Activated naive CD4-positive, alpha-beta T cell treated with anti-CD3 and anti-CD28 coated beads for 36 hours (primary cell): ENCODE results near the gene FICD. TPM values are rescaled to one million over a fixed set of nuclear protein-coding genes. Genes with fewer than 3 reads are reported as not detected.
"Not testable (repeated sequence)": the region's sequence is repeated elsewhere in the genome, so short reads cannot be mapped to it uniquely, and the experiment has no call there.

Experiments used
- CTCF ChIA-PET: fragments of 350-600 bp; sonication (Branson Sonifier 250); formaldehyde crosslinking; loops from one replicate; lab custom pipeline; 2021; ENCODE audit warnings: antibody characterized with exemption; lab: Charles Lee
- DNase-seq: peaks from one replicate; pipeline ENCODE4 v3.0.0-alpha.2; 2020
- H3K27ac Mint-ChIP-seq: one replicate; pipeline ENCODE4 v1.8.0; 2021; ENCODE audit warnings: mild to moderate bottlenecking, mixed read lengths
- H3K27me3 Mint-ChIP-seq: one replicate; pipeline ENCODE4 v1.8.0; 2021; ENCODE audit warnings: low read depth, mixed read lengths
- H3K36me3 Mint-ChIP-seq: one replicate; pipeline ENCODE4 v1.8.0; 2021; ENCODE audit warnings: low read depth, mixed read lengths
- H3K4me1 Mint-ChIP-seq: one replicate; pipeline ENCODE4 v1.8.0; 2021; ENCODE audit warnings: low read depth, mixed read lengths
- H3K4me3 Mint-ChIP-seq: one replicate; pipeline ENCODE4 v1.8.0; 2021; ENCODE audit warnings: mild to moderate bottlenecking, moderate library complexity, mixed read lengths
- H3K9me3 Mint-ChIP-seq: one replicate; pipeline ENCODE4 v1.8.0; 2021; ENCODE audit warnings: mixed read lengths
- intact Hi-C: fragments of 100-400 bp; cut with micrococcal nuclease; formaldehyde crosslinking; loops from one replicate; pipeline ENCODE4 v1.15.1; 2023
- total RNA-seq, 2 experiments: library from RNA; stranded (reverse); gene quantifications; one replicate each; pipeline ENCODE4 v1.2.3, GENCODE V29; 2021

Gene FICD
- total RNA-seq, 2 experiments from 2014 or later, result 3.4 to 3.7 TPM

DNA sequence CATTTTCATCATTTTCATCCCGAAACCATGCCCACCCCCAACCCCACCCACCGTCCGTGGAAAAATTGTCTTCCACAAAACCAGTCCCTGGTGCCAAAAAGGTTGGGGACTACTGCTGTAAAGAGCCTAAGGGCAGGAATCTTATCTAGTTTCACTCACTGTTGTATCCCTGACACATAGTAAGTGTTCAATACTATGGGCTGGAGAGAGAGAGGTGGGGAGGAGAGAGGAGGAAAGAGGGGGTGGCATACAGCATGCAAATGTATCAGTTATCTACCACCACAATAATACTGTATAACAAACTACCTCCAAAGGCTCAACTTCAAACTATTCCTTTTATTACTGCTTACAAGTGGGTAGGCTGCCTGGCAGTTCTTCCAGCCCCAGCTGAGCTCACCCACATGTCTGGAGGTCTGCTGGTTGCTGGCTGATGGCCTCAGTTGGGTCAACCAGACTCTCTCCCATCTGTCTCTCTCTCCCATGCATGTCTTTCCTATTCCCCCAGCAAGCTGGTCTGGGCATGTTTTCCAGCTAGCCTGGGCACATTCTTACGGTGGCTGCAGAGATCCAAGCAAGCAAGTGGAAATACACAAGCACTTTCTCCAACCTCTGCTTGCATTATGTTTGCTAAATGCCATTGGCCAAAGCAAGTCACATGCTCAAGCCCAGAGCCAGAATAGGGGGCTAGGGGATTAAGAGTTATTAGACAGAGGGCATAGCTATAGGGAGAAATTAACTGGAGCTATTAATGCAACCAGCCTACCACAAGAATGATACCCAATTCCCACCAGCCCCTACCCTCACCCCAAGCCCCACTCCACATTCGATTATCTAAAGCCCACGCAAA, 31.6 kb upstream of the FICD start:
- H3K36me3 Mint-ChIP-seq, result no peaks in the 10 kb centered on the region
- intact Hi-C loops, result no loop called here
- CTCF ChIA-PET, result interaction anchor here (0.5 to 1.8 kb wide), 2 partner anchors 12 to 554 kb away, joined by 4 to 6 read pairs; no protein-coding TSS in a partner anchor

DNA sequence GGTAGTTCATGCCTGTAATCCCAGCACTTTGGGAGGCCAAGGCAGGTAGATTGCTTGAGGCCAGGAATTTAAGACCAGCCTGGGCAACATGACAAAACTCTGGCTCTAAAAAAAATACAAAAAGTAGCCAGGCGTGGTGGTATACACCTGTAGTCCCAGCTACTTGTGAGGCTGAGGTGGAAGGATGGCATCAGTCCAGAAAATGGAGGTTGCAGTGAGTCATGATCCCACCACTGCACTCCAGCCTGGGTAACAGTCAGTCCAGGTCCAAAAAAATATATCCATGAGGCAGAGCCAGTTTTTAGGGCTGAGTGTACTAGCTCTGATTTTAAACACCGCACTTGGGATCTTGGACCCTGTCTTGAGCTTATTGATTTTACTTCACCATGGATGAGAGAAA, 30.6 kb upstream of the FICD start:
- Mint-ChIP-seq H3K36me3 (no peaks in the 10 kb centered on the region), H3K27me3 (peaks cover 17% of the 10 kb centered on the region), H3K9me3 (peaks cover 5% of the 10 kb centered on the region), H3K27ac (no peak overlapping the region), H3K4me3 (no peak overlapping the region), H3K4me1 (no peaks in the 10 kb centered on the region)
- CTCF ChIA-PET, result interaction anchor here (1.8 kb wide), 1 partner anchor 11 kb away, joined by 6 read pairs; no protein-coding TSS in a partner anchor
- DNase-seq, result no peak
- intact Hi-C loops, result no loop called here

More for the DNA sequence above, 31.6 kb upstream of the FICD start:
- Mint-ChIP-seq H3K27me3 (peaks cover 15% of the 10 kb centered on the region), H3K27ac (no peak overlapping the region), H3K9me3 (peaks cover 5% of the 10 kb centered on the region), H3K4me3 (no peak overlapping the region), H3K4me1 (no peaks in the 10 kb centered on the region)
- no peak for DNase-seq

GRCh38 chr12:108484845-108485244, 30.2 kb upstream of the FICD start:
- H3K4me3 Mint-ChIP-seq, result no peak overlapping the region
- CTCF ChIA-PET, result interaction anchor here (1.8 kb wide), 1 partner anchor 10 kb away, joined by 6 read pairs; no protein-coding TSS in a partner anchor
- no peaks in the 10 kb centered on the region for H3K36me3 Mint-ChIP-seq
- no peak overlapping the region for H3K27ac Mint-ChIP-seq
- intact Hi-C loops, result no loop called here
- peaks cover 17% of the 10 kb centered on the region for H3K27me3 Mint-ChIP-seq
- H3K4me1 Mint-ChIP-seq, result no peaks in the 10 kb centered on the region
- no peak for DNase-seq
- H3K9me3 Mint-ChIP-seq, result peaks cover 5% of the 10 kb centered on the region

GRCh38 chr12:108485371-108485770, 29.7 kb upstream of the FICD start:
- H3K4me3 Mint-ChIP-seq, CTCF ChIA-PET, H3K9me3 Mint-ChIP-seq, DNase-seq, H3K27ac Mint-ChIP-seq, H3K4me1 Mint-ChIP-seq, intact Hi-C loops, H3K36me3 Mint-ChIP-seq: not testable (repeated sequence)
- peaks cover 17% of the 10 kb centered on the region for H3K27me3 Mint-ChIP-seq

DNA sequence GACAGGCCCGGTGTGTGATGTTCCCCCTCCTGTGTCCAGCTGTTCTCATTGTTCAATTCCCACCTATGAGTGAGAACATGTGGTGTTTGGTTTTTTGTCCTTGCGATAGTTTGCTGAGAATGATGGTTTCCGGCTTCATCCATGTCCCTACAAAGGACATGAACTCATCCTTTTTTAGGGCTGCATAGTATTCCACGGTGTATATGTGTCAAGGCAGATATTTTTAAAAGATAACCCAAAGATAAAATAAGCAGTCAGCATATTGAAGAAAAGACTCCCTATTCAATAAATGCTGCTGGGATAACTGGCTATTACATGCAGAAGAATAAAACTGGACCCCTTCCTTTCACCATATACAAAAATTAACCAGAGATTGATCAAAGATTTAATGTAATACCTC, 28.0 kb upstream of the FICD start:
- H3K27ac Mint-ChIP-seq, H3K9me3 Mint-ChIP-seq, H3K4me1 Mint-ChIP-seq, H3K36me3 Mint-ChIP-seq, DNase-seq, CTCF ChIA-PET, intact Hi-C loops, H3K4me3 Mint-ChIP-seq: not testable (repeated sequence)
- H3K27me3 Mint-ChIP-seq, result peaks cover 11% of the 10 kb centered on the region

- CTCF ChIA-PET, result interaction anchor here (0.7 kb wide), 1 partner anchor 21 kb away, joined by 4 read pairs; no protein-coding TSS in a partner anchor
- Mint-ChIP-seq H3K4me3 (no peak overlapping the region), H3K4me1 (no peaks in the 10 kb centered on the region), H3K36me3 (no peaks in the 10 kb centered on the region), H3K27me3 (peaks cover 23% of the 10 kb centered on the region), H3K27ac (no peak overlapping the region), H3K9me3 (peaks cover 5% of the 10 kb centered on the region)
- DNase-seq, result no peak
- intact Hi-C loops, result no loop called here
Observed at GRCh38 chr12:108491256-108491655, 23.8 kb upstream of the FICD start.

GRCh38 chr12:108495054-108495453, 20.0 kb upstream of the FICD start:
- Mint-ChIP-seq H3K4me3 (no peak overlapping the region), H3K27ac (no peak overlapping the region), H3K36me3 (no peaks in the 10 kb centered on the region), H3K4me1 (no peaks in the 10 kb centered on the region), H3K27me3 (peaks cover 23% of the 10 kb centered on the region), H3K9me3 (no peaks in the 10 kb centered on the region)
- peak; percentile 38 for DNase-seq
- intact Hi-C loops, result no loop called here
- CTCF ChIA-PET, result interaction anchor here (1.6 kb wide), 1 partner anchor 11 kb away, joined by 6 read pairs; no protein-coding TSS in a partner anchor

GRCh38 chr12:108495823-108496579, 19.1 kb upstream of the FICD start:
- H3K4me3 Mint-ChIP-seq, result no peak overlapping the region
- no peak overlapping the region for H3K27ac Mint-ChIP-seq
- peaks cover 23% of the 10 kb centered on the region for H3K27me3 Mint-ChIP-seq
- H3K36me3 Mint-ChIP-seq, result no peaks in the 10 kb centered on the region
- no peaks in the 10 kb centered on the region for H3K4me1 Mint-ChIP-seq
- no peak for DNase-seq
- intact Hi-C loops, result no loop called here
- no peaks in the 10 kb centered on the region for H3K9me3 Mint-ChIP-seq
- CTCF ChIA-PET, result interaction anchor here (1.6 kb wide), 1 partner anchor 12 kb away, joined by 6 read pairs; no protein-coding TSS in a partner anchor

DNA sequence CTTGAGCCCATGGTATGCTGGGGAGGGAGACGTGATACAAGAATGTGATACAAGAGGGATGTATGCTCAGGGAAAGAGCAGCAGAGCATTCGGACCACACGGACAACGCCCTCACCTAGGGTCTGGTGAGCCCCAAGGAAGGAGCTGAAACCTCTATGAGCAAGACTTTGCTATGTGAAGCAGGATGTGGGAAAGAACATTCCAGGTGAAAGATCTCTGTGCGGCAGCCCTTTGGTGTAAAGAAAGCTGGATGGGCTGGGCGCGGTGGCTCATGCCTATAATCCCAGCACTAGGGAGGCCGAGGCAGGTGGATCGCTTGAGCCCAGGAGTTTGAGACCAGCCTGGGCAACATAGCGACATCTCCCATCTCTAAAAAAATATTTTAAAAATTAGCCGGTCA, 16.9 kb upstream of the FICD start:
- Mint-ChIP-seq H3K27ac (no peak overlapping the region), H3K36me3 (no peaks in the 10 kb centered on the region), H3K4me1 (no peaks in the 10 kb centered on the region), H3K27me3 (peaks cover 25% of the 10 kb centered on the region), H3K4me3 (no peak overlapping the region), H3K9me3 (peaks cover 12% of the 10 kb centered on the region)
- DNase-seq, result no peak
- intact Hi-C loops, result no loop called here
- CTCF ChIA-PET, result interaction anchor here (1.2 kb wide), 1 partner anchor 14 kb away, joined by 3 read pairs; no protein-coding TSS in a partner anchor

DNA sequence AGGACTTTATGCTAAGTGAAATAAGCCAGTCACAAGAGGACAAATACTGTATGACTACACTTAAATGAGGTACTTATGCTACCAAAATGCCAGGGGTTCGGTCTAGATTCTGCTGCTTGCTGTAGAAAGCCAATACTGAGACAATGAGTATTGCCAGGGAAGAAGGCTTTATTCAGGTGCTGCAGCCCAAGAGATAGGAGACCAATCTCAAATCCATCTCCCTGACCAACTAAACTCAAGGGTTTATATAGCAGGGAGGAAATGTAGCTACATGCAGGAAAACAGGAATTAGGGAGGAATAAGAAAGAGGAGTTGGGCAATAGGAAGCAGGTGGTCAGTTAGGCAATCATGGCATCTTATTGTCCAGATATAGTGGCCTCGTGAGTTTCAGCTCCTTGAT, 12.2 kb upstream of the FICD start:
- Mint-ChIP-seq H3K36me3 (no peaks in the 10 kb centered on the region), H3K9me3 (peaks cover 22% of the 10 kb centered on the region), H3K4me3 (no peak overlapping the region), H3K27me3 (peaks cover 16% of the 10 kb centered on the region), H3K27ac (no peak overlapping the region), H3K4me1 (no peaks in the 10 kb centered on the region)
- CTCF ChIA-PET, result no interaction called here
- DNase-seq, result no peak
- intact Hi-C loops, result no loop called here

- Mint-ChIP-seq H3K4me1 (peaks cover 7% of the 10 kb centered on the region), H3K27ac (no peak overlapping the region), H3K36me3 (no peaks in the 10 kb centered on the region), H3K4me3 (no peak overlapping the region), H3K27me3 (peaks cover 10% of the 10 kb centered on the region), H3K9me3 (peaks cover 22% of the 10 kb centered on the region)
- intact Hi-C loops, result no loop called here
- CTCF ChIA-PET, result interaction anchor here (1.2 kb wide), 1 partner anchor 115 kb away, joined by 3 read pairs; no protein-coding TSS in a partner anchor
- no peak for DNase-seq
Observed at GRCh38 chr12:108505129-108505528, 9.9 kb upstream of the FICD start.

GRCh38 chr12:108507971-108508642, 7.0 kb upstream of the FICD start:
- peak; percentile 59 for DNase-seq
- Mint-ChIP-seq H3K36me3 (no peaks in the 10 kb centered on the region), H3K4me1 (peaks cover 16% of the 10 kb centered on the region), H3K9me3 (peaks cover 10% of the 10 kb centered on the region), H3K27me3 (peaks cover 7% of the 10 kb centered on the region), H3K4me3 (no peak overlapping the region), H3K27ac (no peak overlapping the region)
- intact Hi-C loops, result no loop called here
- CTCF ChIA-PET, result interaction anchor here (1.2 kb wide), 1 partner anchor 110 kb away, joined by 6 read pairs; no protein-coding TSS in a partner anchor
